ENCODE results near the gene SMAD9. TPM values are rescaled to one million over a fixed set of nuclear protein-coding genes. Genes with fewer than 3 reads are reported as not detected.
A peak's percentile ranks its signal among the peaks of the same experiment; 100 is the strongest.

SMAD9 gene
- total and polyA plus RNA-seq, 5 donors from 2014 or later = 0.06 to 0.15 (median 0.08) TPM; not detected in 2

- H3K27ac Mint-ChIP-seq = no peak overlapping the region
- no peaks in the 10 kb centered on the region for H3K4me1 Mint-ChIP-seq
- Histone ChIP-seq H3K9me3 (ENCODE audit: control insufficient read depth in 2 of 2, low read length in 2 of 2) (no peaks in the 10 kb centered on the region), H3K27me3 (ENCODE audit: control insufficient read depth, insufficient read depth, low read length) (no peaks in the 10 kb centered on the region), H3K4me3 (ENCODE audit: low read depth, low read length) (no peak overlapping the region), H3K4me1 (ENCODE audit: control insufficient read depth, insufficient read depth, low read length, poor library complexity, severe bottlenecking) (no peaks in the 10 kb centered on the region), H3K27ac (ENCODE audit: insufficient read depth, low read length, poor library complexity, severe bottlenecking) (no peak overlapping the region), H3K36me3 (ENCODE audit: control insufficient read depth, insufficient read depth, low read length) (peaks cover 8% of the 10 kb centered on the region)
- no peak overlapping the region for H3K4me3 Mint-ChIP-seq
- H3K9me3 Mint-ChIP-seq = peaks cover 0 to 5% (median 0%) of the 10 kb centered on the region in 7 donors
- ATAC-seq (ENCODE audit: low read depth in 2 of 2) (no peak), DNase-seq (no peak)
- H3K36me3 Mint-ChIP-seq = peaks cover 18% of the 10 kb centered on the region
- H3K27me3 Mint-ChIP-seq = peaks cover 2% of the 10 kb centered on the region
These were observed 25.0 kb upstream of the SMAD9 start for GRCh38 chr13:36945078-36945477.

GRCh38 chr13:36925603-36926002 lies 5.6 kb upstream of the SMAD9 start:
- Histone ChIP-seq H3K27me3 (ENCODE audit: control insufficient read depth, insufficient read depth, low read length) (peaks cover 14% of the 10 kb centered on the region), H3K9me3 (ENCODE audit: control insufficient read depth in 2 of 2, low read length in 2 of 2) (no peaks in the 10 kb centered on the region), H3K4me3 (ENCODE audit: low read depth, low read length) (no peak overlapping the region), H3K27ac (ENCODE audit: insufficient read depth, low read length, poor library complexity, severe bottlenecking) (no peak overlapping the region), H3K36me3 (ENCODE audit: control insufficient read depth, insufficient read depth, low read length) (no peaks in the 10 kb centered on the region), H3K4me1 (ENCODE audit: control insufficient read depth, insufficient read depth, low read length, poor library complexity, severe bottlenecking) (no peaks in the 10 kb centered on the region)
- H3K9me3 Mint-ChIP-seq = peaks cover 0 to 3% (median 0%) of the 10 kb centered on the region in 7 donors
- H3K4me3 Mint-ChIP-seq = no peak overlapping the region
- H3K36me3 Mint-ChIP-seq = no peaks in the 10 kb centered on the region
- DNase-seq (no peak), ATAC-seq (ENCODE audit: low read depth in 2 of 2) (no peak)
- H3K4me1 Mint-ChIP-seq = peaks cover 0 to 4% (median 0%) of the 10 kb centered on the region in 4 donors
- no peak overlapping the region for H3K27ac Mint-ChIP-seq
- H3K27me3 Mint-ChIP-seq = peaks cover 39% of the 10 kb centered on the region

DNA sequence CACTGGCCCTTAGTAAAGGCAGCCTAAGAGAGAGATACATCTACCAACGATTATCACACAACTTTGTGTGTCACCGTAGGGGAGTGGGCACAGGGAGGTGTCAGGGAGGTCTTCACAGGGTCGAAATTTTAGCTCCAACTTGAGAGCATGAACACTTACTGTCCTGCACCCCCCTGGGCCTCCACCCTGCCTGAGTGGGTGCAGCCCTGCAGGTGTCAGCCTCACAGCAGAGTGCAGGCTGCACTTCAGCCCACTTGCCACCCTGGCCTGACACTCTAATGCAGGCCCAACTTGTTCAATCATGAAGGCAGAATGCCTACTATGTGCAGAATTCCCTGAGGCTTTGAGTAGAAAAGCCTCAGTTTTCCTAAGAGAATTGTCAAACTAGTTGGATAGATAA lies 4.0 kb upstream of the SMAD9 start:
- Histone ChIP-seq H3K4me3 (ENCODE audit: low read depth, low read length) (no peak overlapping the region), H3K36me3 (ENCODE audit: control insufficient read depth, insufficient read depth, low read length) (no peaks in the 10 kb centered on the region), H3K4me1 (ENCODE audit: control insufficient read depth, insufficient read depth, low read length, poor library complexity, severe bottlenecking) (peaks cover 6% of the 10 kb centered on the region), H3K9me3 (ENCODE audit: control insufficient read depth in 2 of 2, low read length in 2 of 2) (no peaks in the 10 kb centered on the region), H3K27ac (ENCODE audit: insufficient read depth, low read length, poor library complexity, severe bottlenecking) (no peak overlapping the region), H3K27me3 (ENCODE audit: control insufficient read depth, insufficient read depth, low read length) (peaks cover 16% of the 10 kb centered on the region)
- H3K27ac Mint-ChIP-seq = no peak overlapping the region
- peaks cover 0 to 10% (median 0%) of the 10 kb centered on the region in 4 donors for H3K4me1 Mint-ChIP-seq
- no peak for DNase-seq
- no peak overlapping the region for H3K4me3 Mint-ChIP-seq
- ATAC-seq (ENCODE audit: low read depth in 2 of 2) = no peak
- H3K27me3 Mint-ChIP-seq = peaks cover 39% of the 10 kb centered on the region
- peaks cover 0 to 5% (median 0%) of the 10 kb centered on the region in 7 donors for H3K9me3 Mint-ChIP-seq
- no peaks in the 10 kb centered on the region for H3K36me3 Mint-ChIP-seq

DNA sequence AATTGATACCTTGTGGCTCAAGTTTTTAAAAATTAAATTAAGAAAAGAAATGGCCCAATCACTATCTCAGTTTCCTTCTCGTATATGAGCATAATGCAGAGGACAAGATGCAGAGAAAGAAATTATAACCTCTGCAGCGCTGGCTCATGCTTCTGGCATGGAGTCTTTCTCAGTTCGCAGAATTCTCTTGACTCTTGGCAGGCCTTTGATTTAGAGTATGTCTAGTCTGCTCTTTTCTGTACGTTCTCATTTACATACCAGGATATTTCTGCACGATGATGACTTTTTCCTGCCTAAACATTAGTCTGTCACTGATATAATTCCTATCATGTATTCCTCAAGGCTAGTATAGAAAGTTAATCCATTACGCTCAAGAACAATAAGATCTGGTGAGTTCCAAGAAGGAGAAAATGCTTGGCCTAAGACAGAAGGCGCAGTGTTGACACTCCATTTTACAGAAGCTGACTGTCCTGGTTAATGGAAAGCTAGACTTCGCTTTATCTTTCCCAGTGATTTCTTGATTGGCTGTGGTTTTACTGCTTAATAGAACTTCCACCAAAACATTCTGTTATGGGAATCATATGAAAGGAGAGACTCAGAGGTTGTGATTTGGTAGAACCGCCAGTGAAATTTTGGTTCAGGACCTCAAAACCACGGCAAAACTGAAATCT lies 1.7 kb upstream of the SMAD9 start:
- H3K9me3 Mint-ChIP-seq = peaks cover 0 to 3% (median 0%) of the 10 kb centered on the region in 7 donors
- H3K9me3 ChIP-seq (ENCODE audit: control insufficient read depth in 2 of 2, low read length in 2 of 2) = no peaks in the 10 kb centered on the region
- H3K36me3 Mint-ChIP-seq = no peaks in the 10 kb centered on the region
- no peak overlapping the region for H3K27ac ChIP-seq (ENCODE audit: insufficient read depth, low read length, poor library complexity, severe bottlenecking)
- H3K4me1 ChIP-seq (ENCODE audit: control insufficient read depth, insufficient read depth, low read length, poor library complexity, severe bottlenecking) = peaks cover 6% of the 10 kb centered on the region
- no peaks in the 10 kb centered on the region for H3K36me3 ChIP-seq (ENCODE audit: control insufficient read depth, insufficient read depth, low read length)
- peaks cover 0 to 14% (median 0%) of the 10 kb centered on the region in 4 donors for H3K4me1 Mint-ChIP-seq
- H3K4me3 ChIP-seq (ENCODE audit: low read depth, low read length) = no peak overlapping the region
- H3K27ac Mint-ChIP-seq = no peak overlapping the region
- peak overlapping the region in 1 of 4 donors; percentile 7 for H3K4me3 Mint-ChIP-seq
- peaks cover 61% of the 10 kb centered on the region for H3K27me3 Mint-ChIP-seq
- peaks cover 28% of the 10 kb centered on the region for H3K27me3 ChIP-seq (ENCODE audit: control insufficient read depth, insufficient read depth, low read length)
- no peak for ATAC-seq (ENCODE audit: low read depth in 2 of 2)
- no peak for DNase-seq

- H3K27ac ChIP-seq (ENCODE audit: insufficient read depth, low read length, poor library complexity, severe bottlenecking) = no peak overlapping the region
- H3K36me3 ChIP-seq (ENCODE audit: control insufficient read depth, insufficient read depth, low read length) = no peaks in the 10 kb centered on the region
- Mint-ChIP-seq H3K36me3 (no peaks in the 10 kb centered on the region), H3K27ac (no peak overlapping the region), H3K27me3 (peaks cover 67% of the 10 kb centered on the region), H3K4me3 (peak overlapping the region; percentile 29 to 79 (median 62)), H3K9me3 (peaks cover 0 to 3% (median 0%) of the 10 kb centered on the region in 7 donors), H3K4me1 (peaks cover 0 to 14% (median 0%) of the 10 kb centered on the region in 4 donors)
- H3K27me3 ChIP-seq (ENCODE audit: control insufficient read depth, insufficient read depth, low read length) = peaks cover 39% of the 10 kb centered on the region
- no peaks in the 10 kb centered on the region for H3K9me3 ChIP-seq (ENCODE audit: control insufficient read depth in 2 of 2, low read length in 2 of 2)
- ATAC-seq (ENCODE audit: low read depth in 2 of 2) (no peak), DNase-seq (no peak)
- H3K4me1 ChIP-seq (ENCODE audit: control insufficient read depth, insufficient read depth, low read length, poor library complexity, severe bottlenecking) = peaks cover 6% of the 10 kb centered on the region
- H3K4me3 ChIP-seq (ENCODE audit: low read depth, low read length) = no peak overlapping the region
These were observed 663 bp upstream of the SMAD9 start for GRCh38 chr13:36920616-36921185.

DNA sequence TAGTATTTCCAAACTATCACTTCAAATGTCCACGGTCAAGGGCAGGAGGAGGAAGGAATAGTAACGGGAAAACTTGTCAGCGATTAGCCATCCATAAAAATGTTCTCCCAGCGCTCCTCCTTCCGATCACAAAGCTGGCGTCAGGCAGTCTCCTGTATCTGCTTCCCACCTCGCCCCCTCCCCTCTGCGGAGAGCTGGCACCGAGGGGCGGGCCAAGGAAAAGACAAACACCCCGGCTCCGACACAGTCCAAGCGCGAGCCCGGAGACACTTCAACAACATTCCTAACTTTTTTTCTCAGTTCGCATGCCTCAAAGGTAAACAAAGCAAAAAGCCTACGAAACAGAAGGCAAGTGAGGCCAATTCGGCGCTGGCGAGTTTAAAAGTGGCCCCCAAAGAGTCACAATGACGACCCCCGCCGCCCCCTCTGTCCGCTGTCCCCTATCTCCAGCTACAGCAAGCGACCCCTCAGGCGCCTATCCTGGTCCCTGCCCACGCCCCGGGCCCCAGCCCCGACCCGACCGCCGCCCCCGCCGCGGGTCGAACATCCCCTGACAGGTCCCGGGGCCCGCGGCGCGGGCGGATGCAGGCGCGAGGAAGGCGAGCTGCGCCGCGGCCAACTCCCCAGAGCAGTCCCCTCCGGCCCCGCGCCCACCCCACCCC lies 736 bp downstream of the SMAD9 start:
- Histone ChIP-seq H3K4me1 (ENCODE audit: control insufficient read depth, insufficient read depth, low read length, poor library complexity, severe bottlenecking) (peaks cover 6% of the 10 kb centered on the region), H3K9me3 (ENCODE audit: control insufficient read depth in 2 of 2, low read length in 2 of 2) (no peaks in the 10 kb centered on the region), H3K36me3 (ENCODE audit: control insufficient read depth, insufficient read depth, low read length) (no peaks in the 10 kb centered on the region), H3K4me3 (ENCODE audit: low read depth, low read length) (no peak overlapping the region), H3K27ac (ENCODE audit: insufficient read depth, low read length, poor library complexity, severe bottlenecking) (no peak overlapping the region), H3K27me3 (ENCODE audit: control insufficient read depth, insufficient read depth, low read length) (peaks cover 43% of the 10 kb centered on the region)
- DNase-seq = peak in 1 of 3 donors; percentile 2
- Mint-ChIP-seq H3K36me3 (no peaks in the 10 kb centered on the region), H3K9me3 (peaks cover 0 to 3% (median 0%) of the 10 kb centered on the region in 7 donors), H3K27ac (no peak overlapping the region), H3K27me3 (peaks cover 70% of the 10 kb centered on the region), H3K4me1 (peaks cover 0 to 14% (median 0%) of the 10 kb centered on the region in 4 donors), H3K4me3 (peak overlapping the region in 2 of 4 donors; percentile 24 to 49)
- ATAC-seq (ENCODE audit: low read depth in 2 of 2) = no peak

DNA sequence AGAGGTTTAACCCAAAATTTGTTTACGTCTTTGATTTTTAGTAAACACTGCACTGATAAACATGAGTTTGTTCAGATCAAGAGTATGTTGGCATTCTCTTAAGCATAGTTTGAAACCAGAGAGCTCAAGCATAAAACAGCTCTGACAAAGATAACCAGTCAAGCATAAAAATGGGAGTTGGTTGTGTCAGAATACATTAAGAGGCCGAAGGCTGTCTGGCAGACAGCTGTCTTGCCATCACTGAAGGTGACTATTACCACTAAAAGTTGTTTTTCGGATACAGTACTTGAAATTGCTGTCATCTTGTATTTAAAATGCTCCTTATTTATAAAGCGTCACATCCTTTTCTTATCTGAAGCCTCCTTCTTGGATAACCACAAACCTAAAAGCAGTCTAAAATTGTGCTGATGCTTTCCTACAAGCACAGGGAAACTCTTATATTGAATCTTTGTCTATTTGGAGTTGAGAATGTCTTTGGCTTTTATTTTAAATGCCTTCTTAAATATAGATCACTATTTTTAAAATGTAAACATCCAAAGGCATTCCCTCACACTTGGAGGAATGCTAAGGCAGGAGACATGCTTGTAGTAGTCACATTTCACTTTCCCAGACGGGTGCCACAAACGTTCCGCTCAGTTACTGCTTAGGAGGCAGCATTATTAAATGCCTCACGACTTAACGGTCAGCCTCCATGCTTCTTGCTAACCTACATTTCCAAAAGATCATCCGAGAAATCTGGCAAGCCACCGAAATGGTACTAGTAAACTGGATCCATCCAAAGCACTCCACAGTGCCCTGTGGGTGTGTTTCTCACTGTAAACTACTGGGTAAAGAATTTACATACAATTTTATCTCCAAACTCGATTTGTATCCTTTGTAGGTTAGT lies 1.5 kb downstream of the SMAD9 start:
- no peak for DNase-seq
- peaks cover 66% of the 10 kb centered on the region for H3K27me3 Mint-ChIP-seq
- H3K4me3 ChIP-seq (ENCODE audit: low read depth, low read length) = no peak overlapping the region
- peak overlapping the region in 2 of 4 donors; percentile 42 to 49 for H3K4me3 Mint-ChIP-seq
- H3K36me3 Mint-ChIP-seq = no peaks in the 10 kb centered on the region
- H3K36me3 ChIP-seq (ENCODE audit: control insufficient read depth, insufficient read depth, low read length) = no peaks in the 10 kb centered on the region
- H3K27ac ChIP-seq (ENCODE audit: insufficient read depth, low read length, poor library complexity, severe bottlenecking) = no peak overlapping the region
- peaks cover 0 to 3% (median 0%) of the 10 kb centered on the region in 7 donors for H3K9me3 Mint-ChIP-seq
- peaks cover 44% of the 10 kb centered on the region for H3K27me3 ChIP-seq (ENCODE audit: control insufficient read depth, insufficient read depth, low read length)
- H3K4me1 ChIP-seq (ENCODE audit: control insufficient read depth, insufficient read depth, low read length, poor library complexity, severe bottlenecking) = peaks cover 6% of the 10 kb centered on the region
- H3K27ac Mint-ChIP-seq = no peak overlapping the region
- no peaks in the 10 kb centered on the region for H3K9me3 ChIP-seq (ENCODE audit: control insufficient read depth in 2 of 2, low read length in 2 of 2)
- H3K4me1 Mint-ChIP-seq = peaks cover 0 to 14% (median 0%) of the 10 kb centered on the region in 4 donors
- ATAC-seq (ENCODE audit: low read depth in 2 of 2) = no peak

All from CD4-positive, CD25-positive, alpha-beta regulatory T cell (primary cell).